22Rv1 (cell line): ENCODE results near the gene ATF7IP2.

ENCODE experiments used
- ZFX ChIP-seq: fragments of 450-650 bp; IDR thresholded peaks from 2 replicates; pipeline ENCODE4 v1.6.1; 2017; ENCODE audit warnings: antibody characterized with exemption, borderline replicate concordance
- TF ChIP-seq, protein P1 (sequence below): fragments of 450-650 bp; IDR thresholded peaks from 2 replicates; pipeline ENCODE4 v1.5.1; 2017; ENCODE audit warnings: mild to moderate bottlenecking

DNA sequence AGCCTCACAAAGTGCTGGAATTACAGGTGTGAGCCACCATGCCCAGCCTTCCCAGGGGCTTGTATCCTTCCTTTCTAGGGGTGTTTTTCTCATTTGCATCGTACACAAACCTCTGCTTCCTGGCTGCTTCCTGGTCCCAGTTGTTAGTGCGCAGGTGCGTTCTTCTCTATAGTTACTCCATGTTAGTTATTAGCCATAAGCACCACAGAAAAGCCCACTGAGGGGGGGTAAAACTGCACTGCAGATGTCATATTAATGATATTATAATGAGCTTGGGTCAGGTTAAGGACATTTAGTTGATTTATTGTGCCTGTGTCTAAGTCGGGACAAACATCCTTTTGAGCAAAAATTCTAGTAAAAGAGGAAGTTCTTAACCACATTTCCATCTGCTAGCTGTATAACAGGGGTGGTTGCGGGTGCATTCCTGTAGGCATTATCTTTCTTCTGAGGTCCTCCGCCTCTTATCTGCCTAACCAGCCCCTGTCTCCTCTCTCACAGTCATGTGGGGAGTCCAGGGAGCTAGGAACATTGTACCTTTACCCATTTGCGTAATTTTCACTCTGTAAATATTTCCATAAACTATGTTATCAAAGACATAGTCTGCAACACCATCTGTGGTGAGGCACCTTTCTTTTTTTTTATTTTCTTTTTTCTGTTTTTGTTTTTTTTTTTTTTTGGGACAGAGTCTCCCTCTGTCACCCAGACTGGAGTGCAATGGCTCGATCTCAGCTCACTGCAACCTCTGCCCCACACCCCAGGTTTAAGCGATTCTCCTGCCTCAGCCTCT, 23.6 kb upstream of the ATF7IP2 start:
- TF ChIP-seq, protein P1, sequence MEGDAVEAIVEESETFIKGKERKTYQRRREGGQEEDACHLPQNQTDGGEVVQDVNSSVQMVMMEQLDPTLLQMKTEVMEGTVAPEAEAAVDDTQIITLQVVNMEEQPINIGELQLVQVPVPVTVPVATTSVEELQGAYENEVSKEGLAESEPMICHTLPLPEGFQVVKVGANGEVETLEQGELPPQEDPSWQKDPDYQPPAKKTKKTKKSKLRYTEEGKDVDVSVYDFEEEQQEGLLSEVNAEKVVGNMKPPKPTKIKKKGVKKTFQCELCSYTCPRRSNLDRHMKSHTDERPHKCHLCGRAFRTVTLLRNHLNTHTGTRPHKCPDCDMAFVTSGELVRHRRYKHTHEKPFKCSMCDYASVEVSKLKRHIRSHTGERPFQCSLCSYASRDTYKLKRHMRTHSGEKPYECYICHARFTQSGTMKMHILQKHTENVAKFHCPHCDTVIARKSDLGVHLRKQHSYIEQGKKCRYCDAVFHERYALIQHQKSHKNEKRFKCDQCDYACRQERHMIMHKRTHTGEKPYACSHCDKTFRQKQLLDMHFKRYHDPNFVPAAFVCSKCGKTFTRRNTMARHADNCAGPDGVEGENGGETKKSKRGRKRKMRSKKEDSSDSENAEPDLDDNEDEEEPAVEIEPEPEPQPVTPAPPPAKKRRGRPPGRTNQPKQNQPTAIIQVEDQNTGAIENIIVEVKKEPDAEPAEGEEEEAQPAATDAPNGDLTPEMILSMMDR = no peak
- no peak for TF ChIP-seq ZFX
